HUDEP-2 (cell line): ENCODE results near the gene KCND3.

Experiments
- DNase-seq, 76 experiments: peaks; one replicate each; lab custom pipeline; 2025; ENCODE audit not compliant: unreplicated experiment in 76 of 76; lab: John Stamatoyannopoulos, UW

The KCND3 gene

DNA sequence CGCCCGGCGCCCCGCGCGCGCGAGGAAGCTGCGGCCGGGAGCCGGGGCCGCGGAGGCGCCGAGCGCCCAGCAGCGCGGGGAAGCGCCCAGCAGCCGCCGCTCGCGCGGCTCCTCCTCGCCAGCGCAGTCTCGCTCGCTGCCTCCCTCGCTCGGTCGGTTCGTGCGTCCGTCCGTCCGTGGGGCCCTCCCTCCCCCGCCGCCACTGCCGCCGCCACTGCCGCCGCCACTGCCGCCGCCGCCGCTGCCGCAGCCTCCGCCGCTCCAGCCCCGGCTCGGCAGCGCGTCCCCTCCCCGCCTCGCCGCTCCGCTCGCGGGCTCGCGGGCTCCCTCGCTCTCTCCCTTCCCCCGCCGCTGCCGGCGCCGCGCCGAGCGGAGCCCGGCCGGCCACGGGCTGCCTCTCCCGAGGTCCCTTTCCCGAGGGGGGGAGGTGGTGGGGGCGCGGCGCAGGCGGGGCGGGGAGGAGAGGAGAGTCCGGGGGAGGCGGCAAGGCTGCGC, at the start of gene KCND3:
KCND3 (minus strand) TSS at position 138 of the 495 bp plus-strand sequence.
- no peak for DNase-seq

DNA sequence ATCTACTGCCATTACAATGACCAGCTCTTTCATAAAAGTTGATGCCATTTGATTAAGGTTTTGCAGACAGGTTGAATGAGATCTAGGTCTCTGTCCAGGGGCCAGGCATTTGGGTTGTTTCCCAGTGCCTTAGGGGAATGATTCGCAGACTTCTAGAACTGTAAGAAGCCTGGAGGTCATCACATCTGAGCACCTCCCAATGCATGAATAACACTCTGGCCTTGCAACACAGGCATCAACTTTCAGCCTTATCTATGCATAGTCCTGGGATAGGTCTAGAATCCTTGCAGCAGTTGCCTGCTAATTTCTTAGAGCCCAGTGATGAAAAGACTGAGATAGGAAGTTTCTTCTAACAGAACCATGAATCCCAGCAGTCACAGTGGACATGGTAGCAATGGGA, 44.8 kb upstream of the KCND3 start:
- no peak for DNase-seq

DNA sequence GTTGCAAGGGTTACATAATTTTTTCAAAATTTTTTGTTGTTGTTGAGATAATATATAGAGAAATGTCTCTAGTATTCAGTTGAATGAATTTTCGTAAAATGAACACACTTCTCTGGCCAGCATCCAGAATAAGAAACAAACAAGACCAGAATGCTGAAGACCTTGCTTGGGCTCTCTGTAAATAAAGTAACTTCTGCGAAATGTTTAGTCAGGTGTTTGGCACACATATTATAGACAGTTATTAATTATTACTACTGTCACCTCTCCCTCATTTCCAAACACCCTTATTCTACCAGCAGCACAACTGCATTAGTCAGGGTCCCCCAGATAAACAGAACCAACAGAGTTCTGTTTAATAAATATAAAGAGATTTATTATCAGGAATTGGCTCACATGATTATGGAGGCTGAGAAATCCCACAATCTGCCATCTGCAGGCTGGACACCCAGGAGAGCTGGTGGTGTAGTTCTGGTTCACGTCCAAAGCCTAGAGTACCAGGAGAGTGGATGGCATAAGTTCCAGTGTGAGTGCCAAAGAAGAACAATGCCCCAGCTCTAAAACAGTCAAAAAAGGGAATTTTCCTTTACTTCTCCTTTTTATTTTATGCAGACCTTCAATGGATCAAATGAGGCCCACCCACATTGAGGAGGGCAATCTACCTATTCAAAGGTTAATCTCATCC, 44.1 kb upstream of the KCND3 start:
- no peak for DNase-seq

DNA sequence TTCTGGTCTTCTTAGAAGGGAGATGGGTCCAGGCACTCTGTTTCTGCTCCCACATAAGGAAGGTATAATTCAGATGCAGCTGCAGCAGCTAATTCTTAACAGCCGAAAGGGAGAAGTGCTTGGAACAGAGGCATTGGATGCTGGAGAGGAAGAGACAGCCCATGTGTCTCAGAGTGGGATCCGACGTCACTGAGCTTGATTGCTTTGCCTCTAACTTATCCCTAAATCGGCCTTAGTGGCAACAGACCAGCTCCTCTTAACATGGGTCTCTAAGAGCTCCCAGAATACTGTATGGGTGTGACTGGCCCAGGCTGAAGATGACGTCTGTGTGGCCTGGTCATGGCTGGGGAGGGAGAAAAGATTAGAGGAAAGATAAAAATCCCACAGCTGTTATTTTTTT, 40.7 kb upstream of the KCND3 start:
- DNase-seq, result no peak

DNA sequence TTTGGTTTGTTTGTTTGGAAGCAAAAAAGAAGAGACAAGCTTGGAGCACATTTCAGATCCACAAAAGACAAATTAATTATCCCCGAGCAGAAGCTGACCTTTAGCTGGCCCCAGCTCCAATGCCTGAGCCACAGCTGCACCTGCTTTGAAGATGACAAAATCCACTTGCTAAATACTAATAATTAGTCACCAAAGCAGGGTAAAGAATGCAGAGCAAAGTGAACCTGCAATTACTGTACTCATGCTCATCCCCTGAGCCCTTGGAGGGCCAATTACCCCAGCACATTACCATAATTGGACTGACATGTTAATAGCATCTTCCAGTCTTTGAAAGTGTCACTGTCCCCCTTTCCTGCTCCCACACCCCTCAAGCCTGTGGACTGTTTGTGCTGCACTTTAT, 38.2 kb upstream of the KCND3 start:
- no peak for DNase-seq

DNA sequence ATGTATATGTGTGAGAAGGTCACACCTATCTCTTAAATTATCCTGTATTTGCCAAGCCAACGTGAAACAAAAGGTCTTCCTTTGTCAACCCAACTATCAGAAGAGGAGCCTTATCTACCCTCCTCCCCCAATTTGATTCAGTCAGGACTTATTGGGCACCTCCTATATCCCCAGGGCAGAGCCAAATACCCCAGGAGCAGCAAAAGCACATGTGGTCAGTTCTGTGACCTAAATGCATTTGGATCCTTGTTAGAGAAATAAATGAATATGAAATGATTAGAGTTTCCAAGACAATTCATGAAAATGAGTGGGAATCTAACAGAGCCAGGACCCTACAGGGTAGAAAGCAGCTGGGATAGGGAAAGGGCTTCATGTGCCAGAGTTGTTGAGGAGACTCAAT, 37.0 kb upstream of the KCND3 start:
- no peak for DNase-seq

DNA sequence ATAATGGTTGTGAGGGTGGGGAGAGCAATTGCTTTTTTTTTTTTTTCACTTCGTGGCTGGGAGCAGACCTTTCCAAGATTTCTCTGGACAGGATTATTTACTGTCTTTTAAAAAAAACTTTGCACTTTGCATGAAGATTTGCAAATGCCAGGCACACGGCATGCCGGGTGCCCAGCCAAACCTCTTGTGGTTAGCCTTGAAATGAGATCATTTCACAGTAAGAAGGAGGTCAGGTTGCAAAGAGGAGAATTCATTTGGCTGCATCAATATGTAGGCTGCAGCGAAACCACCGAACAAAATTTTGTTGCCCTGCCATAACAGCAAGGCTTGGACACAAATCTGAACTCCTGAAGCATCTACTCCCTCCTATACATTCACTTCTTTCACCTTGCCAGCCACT, 36.5 kb upstream of the KCND3 start:
- DNase-seq, result no peak

DNA sequence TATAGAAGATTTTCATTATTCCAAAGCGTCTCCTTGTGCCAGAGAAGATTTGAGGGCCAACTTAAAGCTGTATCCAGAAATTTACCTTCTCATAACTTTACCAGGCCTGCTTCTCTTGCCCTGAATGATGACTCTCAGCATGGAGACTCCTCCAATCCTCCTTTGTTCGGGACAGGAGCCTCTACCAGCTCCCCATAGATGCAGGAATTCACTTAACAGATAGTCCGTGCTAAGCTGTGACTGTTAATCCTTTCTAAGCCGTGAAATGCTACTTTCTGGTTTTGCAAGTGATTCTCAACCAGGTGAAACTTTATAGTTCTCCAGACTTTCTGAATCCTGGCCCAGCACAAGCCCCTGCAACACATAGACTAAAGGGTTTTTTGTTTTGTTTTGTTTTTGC, 31.8 kb upstream of the KCND3 start:
- DNase-seq, result no peak

DNA sequence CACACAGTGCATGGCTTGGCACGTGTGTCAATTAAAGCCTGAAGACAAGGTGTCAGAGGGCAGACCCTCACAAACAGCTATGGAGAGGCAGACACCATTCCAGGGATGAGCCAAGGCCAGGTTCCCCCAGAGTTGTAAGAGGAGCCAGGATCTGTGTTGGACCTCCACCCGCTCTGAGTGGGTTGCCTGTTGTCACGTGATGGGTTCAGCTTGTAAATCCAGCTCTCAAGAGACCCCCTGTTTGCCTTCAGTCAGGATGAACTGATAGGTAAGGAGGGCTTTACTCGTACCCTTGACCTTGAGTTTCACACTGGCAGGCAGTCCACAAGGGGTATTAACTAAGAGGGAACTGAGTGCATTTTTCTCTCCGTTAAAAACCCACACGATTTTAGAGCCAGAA, 27.7 kb upstream of the KCND3 start:
- DNase-seq, result no peak

DNA sequence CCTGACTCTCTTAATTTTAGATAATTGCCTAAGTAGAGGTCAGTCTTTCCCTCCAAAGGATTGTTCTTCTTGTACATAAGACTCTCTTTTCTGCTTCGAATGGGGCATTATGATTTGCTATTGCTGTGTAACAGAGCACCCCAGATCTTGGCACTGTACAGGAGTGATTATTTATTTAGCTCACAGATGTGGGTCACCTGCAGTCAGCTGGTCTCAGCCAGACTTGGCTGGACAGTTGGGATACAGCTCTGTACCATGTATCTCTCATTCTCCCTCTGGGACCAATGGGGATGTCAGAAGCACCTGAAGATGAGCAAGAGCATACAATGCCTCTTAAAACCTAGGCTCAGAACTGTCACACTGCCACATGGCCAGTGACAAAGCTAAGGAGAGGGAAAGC, 23.4 kb upstream of the KCND3 start:
- DNase-seq, result no peak

DNA sequence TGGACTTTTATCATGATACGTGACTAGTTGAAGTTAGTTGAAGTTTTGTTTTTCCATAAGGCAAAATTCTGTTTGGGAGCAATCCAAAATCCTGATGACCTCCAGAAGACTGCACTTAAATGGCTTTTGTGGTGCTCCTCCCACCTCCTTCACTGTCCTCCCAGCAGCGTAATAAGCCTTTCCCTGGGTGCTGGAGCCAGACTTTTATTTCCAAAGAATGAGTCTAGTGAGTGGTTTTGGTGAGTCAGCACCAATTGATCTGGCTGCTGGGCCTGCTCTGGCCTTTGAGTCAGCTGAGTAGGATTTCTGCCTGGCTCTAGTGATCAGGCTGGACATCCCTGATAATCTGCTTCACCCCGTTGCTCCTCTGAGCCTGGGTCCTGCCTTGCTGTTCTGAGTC, 21.7 kb upstream of the KCND3 start:
- no peak for DNase-seq

DNA sequence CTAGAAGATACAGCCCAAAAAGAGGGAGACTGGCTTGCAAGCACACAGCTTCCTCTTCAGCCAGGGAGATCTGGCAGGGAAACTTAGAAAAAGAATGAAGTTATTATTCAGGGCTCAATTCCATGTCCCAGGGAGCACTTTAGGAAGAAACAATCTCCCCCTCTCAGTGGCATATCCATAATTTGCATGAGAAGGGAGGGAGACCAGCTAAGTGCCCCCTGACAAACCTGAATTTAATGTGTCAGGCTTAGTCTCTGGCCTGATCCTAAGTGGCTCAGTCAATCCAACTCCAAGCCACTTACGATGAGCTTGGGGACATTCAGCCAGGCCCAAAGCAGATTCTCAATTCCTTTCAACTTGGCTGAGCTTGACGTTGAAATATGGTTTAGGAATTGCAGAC, 17.7 kb upstream of the KCND3 start:
- no peak for DNase-seq

DNA sequence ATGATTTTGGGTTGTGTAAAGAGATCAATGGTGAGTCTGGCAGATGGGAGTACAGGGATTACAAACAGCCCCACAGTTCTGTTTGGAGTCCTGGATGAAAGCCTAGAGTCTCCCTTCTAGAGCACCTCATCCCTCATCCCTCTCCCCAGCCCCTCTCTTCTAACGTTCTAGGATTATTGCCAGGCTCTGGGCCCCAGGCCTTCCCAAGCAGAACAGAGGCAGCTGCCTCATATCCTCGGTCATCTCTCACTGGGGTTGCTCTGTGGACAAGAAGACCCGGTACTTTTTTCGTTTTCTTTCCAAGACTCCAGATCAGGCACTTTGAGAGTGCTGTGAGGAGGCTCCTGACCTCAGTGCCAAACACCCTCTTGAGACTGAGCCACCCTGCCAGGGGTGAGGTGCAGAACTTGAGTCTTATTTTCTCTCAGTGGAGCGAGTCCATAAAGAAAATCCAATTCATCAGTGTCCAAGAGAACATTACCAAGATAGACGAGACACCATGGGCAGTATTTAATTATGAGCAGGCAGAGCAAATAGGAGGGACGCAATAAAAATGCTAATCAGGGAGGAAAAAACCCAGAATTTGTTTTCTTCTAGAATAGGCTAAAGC, 17.1 kb upstream of the KCND3 start:
- DNase-seq, result no peak

DNA sequence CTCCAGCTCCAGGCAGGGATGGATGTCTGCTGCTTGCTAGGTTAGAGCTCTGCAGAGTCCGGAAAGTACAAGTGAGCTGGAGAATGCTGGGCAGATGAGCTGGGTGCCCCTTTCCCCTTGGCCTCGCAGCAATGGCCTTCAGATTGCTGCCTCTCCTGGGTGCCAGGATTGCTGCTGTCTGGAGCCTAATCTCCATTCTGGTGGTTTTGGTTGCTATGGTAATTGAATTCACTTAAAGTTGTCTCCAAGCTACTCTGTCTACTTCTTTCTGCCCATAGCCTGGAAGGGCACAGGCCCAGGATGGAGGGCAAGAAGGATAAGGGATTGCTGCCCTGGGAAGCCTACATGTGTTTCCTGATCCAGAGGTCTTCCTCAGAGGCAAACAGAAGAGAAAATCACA, 14.6 kb upstream of the KCND3 start:
- no peak for DNase-seq

DNA sequence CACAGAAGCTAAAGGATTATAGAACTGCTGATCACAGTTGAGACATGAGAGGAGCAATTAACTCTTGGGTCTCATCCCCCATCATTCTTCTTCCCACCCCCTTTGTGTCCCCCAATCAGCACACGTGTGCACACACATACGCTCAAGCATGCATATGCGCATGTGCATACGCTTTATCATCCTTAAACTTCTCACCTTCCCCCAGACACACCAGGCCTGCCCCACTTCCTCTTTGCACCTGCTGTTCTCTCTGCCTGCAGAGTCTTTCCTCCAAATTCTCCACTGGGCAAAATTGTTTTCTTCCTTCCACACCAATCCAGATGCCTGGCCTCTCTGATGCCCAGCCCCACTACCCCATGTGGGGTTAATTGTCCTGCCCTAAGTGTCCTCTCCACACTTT, 13.0 kb upstream of the KCND3 start:
- DNase-seq, result no peak

DNA sequence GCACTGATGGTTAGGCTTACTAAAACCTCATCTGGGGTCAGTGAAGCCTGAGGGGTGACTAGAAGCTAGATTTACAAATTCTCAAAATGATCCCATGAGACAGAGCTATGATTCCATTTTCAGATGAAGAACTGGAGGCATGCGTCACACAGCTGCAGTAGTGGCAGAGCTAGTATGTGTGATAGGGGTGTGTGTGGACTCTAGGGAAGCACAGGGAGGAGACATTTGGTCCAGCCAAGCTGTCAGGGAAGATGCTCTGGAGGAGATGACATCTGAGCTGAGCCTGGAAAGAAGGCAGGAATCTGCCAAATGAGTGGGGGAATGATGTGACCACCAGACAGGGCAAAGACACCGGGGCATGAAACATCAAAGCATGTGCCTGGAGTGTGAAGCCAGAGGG, 12.0 kb upstream of the KCND3 start:
- no peak for DNase-seq

DNA sequence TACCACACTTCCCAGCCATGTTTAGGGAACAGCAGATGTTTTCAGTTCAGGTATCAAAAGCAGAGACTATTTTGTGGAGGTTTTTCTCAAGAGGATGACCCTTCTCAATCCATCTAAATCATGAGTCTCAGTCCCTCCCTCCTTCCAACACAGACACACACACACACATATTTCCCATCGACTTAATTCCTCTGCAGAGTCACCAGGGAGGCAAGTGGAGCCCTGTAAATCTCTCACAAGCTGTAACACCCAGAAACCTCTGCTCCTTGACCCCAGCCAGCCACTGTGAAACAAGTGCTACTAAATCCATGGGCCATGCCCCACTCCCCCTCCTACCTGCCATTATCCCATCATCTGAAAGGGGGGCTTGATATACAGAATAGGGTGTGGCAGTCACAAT, 10.6 kb upstream of the KCND3 start:
- no peak for DNase-seq

DNA sequence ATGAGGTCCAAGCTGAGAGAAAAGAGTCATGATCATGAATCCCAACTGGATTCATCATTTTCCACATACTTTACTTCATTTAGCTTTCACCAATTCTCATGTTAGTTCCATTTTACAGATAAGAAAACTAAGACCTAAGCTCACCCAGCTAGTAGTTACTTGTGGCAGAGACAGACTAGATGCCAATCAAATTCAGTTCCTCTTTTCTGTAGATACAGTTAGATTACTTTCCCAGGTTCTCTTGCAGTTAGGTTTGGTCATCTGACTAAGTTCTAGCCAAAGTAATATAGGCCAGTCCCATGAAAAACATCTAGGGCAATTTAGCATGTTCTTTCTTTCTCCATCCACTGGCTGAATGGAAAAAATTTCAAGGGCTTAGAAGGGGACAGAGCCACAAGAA, 8.9 kb upstream of the KCND3 start:
- DNase-seq, result no peak

DNA sequence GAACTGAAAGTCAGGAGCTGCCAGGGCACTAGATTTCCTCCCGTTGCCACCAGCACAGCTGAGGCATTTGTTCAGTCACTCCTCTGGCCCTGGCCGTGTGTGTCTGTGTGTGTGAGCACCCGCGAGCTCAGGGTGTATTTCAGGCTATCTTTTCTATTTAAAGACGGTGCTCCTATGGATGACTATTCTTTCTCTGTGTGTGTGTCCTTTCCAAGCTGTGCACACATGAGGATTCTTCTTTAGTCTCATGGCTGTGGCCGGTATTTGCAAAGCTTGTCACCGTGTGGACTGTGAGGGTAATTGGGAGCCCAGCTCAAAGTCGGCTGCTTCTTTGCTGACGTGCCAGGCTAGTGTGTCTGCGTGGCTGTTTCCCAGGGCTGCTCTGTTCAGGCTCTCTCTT, 3.0 kb upstream of the KCND3 start:
- no peak for DNase-seq

DNA sequence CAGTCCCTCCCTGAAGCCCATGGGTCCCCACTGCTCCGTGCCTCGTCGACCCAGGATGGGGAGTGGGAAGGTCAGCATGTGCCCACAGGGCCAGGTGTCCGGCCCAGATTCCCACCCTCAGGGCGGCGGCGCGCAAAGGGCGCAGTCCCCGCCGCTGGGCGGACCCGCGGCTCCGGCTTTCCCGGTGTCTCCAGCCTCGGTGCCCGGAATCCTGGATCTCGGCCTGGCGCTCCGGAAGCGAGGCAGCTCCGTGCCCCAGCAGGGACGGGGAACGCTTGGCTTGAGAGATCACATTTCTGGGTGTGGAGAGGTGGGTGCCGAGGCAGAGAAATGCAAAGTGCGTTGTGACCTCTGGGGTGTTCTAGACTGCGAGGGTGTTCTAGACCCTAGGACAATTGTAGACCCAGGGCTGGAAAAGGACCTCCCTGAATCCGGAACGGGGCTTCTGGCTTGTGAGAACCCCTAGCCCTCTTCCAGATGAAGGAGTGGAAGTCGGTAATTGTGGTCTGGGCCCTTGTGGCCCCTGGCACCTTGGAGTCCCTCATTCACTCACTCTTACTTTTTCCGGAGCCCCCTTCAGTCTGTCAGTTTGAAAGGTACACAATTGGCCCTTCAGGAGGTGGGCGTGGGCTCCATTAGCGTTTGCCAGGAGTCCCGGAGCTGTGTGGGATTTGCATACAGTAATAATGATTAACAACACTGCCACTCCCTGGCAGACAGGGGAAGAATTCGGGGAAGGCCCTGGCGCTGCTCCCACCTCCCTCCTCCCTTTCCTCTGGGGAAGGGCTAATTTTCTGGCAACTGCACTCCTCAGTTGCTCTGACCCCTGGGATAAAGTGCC, 1.6 kb upstream of the KCND3 start:
- DNase-seq, result peak in 3 of 76 experiments; percentile 3 to 13 (median 12)

DNA sequence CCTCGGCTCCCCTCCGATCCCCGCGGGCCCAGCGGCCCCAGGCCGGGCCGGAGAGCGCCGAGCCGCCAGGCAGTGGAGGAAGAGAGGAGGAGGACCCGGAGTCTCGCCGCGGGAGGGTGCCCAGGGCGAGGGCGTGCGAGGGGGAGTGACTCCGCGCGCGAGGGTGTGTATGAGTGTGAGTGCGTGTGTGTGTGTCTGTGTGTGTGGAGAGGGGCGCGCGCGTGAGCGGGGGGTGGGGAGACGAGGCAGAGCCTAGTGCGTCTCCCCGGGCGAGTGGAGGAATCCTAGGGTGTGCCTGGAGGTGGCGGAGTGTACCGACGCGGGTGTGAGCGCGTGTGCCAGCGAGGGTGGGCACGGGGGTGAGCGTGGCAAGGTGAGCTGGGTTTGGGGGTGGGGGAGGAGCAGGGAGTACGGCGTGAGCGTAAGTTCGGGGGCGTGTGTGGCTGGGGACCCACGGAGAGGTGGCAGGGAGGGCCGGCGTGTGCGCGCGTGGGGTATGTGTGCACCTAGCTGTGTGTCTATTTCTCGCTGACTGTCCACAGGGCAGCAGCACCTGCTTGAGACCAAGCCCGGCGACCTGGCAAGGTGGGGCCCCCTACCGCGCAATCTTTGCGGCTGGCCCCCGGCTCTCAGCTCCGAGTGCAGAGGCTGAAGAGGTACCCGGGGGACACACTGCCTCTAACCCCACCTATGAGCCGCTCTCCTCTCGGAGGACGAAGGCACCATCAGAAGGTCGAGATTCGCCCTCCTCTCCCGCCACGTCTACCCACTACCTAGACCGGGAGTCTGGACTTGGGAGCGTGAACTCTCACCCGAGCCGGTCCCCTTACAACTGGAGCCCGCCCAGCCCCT, 784 bp upstream of the KCND3 start:
- DNase-seq, result no peak
